Measurements from ENCODE around the gene TRDMT1. TPM values are rescaled to one million over a fixed set of nuclear protein-coding genes. Genes with fewer than 3 reads are reported as not detected.

The TRDMT1 gene
- polyA plus RNA-seq, 3 donors: 3.1 to 6.6 (median 5.0) TPM

- Histone ChIP-seq H3K79me2 (ENCODE audit: insufficient read depth, low read length) (no peaks in the 10 kb centered on the region), H3K36me3 (replicated peaks in 1 of 2; ENCODE audit: control insufficient read depth in 1 of 2, insufficient read depth in 2 of 2, low read length in 2 of 2) (no peaks in the 10 kb centered on the region), H4K20me1 (ENCODE audit: insufficient read depth, low read length) (no peaks in the 10 kb centered on the region), H3K27ac (ENCODE audit: low read depth in 1 of 2, low read length in 2 of 2) (no peak overlapping the region), H3K27me3 (ENCODE audit: control insufficient read depth in 2 of 2, insufficient read depth in 2 of 2, low read length in 2 of 2) (no peaks in the 10 kb centered on the region), H3K4me3 (replicated peaks in 1 of 3; ENCODE audit: low read depth in 2 of 3, low read length in 3 of 3) (no peak overlapping the region), H3K4me2 (replicated peaks; ENCODE audit: extremely low read depth, low read length, poor library complexity, severe bottlenecking) (no peak overlapping the region), H3K9me3 (replicated peaks in 1 of 2; ENCODE audit: control insufficient read depth in 1 of 2, insufficient read depth in 1 of 2, low read length in 2 of 2) (peaks cover 0 to 4% of the 10 kb centered on the region in 2 donors), H3K4me1 (ENCODE audit: control insufficient read depth in 1 of 2, insufficient read depth in 2 of 2, low read length in 2 of 2) (no peaks in the 10 kb centered on the region), H3K9ac (ENCODE audit: insufficient read depth, low read length, poor library complexity, severe bottlenecking) (no peak overlapping the region), H2AFZ (ENCODE audit: insufficient read depth, low read depth, low read length, poor library complexity, severe bottlenecking) (no peak overlapping the region)
- Mint-ChIP-seq H3K27ac (peak overlapping the region in 1 of 7 donors; percentile 47), H3K36me3 (peaks cover 2 to 3% of the 10 kb centered on the region in 2 donors), H3K4me1 (no peaks in the 10 kb centered on the region), H3K9me3 (peaks cover 0 to 7% (median 3%) of the 10 kb centered on the region in 7 donors), H3K4me3 (no peak overlapping the region), H3K27me3 (ENCODE audit: low read depth in 3 of 3) (peaks cover 0 to 2% (median 0%) of the 10 kb centered on the region in 3 donors)
- no peak for DNase-seq
- WGBS (ENCODE audit: insufficient coverage): no CpG with 5 or more reads among the region's 1 CpG
- intact Hi-C loops (cut with micrococcal nuclease): no loop called here
- TF ChIP-seq, protein P1, sequence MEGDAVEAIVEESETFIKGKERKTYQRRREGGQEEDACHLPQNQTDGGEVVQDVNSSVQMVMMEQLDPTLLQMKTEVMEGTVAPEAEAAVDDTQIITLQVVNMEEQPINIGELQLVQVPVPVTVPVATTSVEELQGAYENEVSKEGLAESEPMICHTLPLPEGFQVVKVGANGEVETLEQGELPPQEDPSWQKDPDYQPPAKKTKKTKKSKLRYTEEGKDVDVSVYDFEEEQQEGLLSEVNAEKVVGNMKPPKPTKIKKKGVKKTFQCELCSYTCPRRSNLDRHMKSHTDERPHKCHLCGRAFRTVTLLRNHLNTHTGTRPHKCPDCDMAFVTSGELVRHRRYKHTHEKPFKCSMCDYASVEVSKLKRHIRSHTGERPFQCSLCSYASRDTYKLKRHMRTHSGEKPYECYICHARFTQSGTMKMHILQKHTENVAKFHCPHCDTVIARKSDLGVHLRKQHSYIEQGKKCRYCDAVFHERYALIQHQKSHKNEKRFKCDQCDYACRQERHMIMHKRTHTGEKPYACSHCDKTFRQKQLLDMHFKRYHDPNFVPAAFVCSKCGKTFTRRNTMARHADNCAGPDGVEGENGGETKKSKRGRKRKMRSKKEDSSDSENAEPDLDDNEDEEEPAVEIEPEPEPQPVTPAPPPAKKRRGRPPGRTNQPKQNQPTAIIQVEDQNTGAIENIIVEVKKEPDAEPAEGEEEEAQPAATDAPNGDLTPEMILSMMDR (IDR thresholded peaks at IDR 0.05): no peak
These were observed 59.8 kb downstream of the TRDMT1 start for GRCh38 chr10:17141504-17142229.

GRCh38 chr10:17140386-17140761 is 61.1 kb downstream of the TRDMT1 start:
- H2AFZ ChIP-seq (ENCODE audit: insufficient read depth, low read depth, low read length, poor library complexity, severe bottlenecking): no peak overlapping the region
- DNase-seq: no peak
- no peak overlapping the region for H3K4me3 ChIP-seq (replicated peaks in 1 of 3; ENCODE audit: low read depth in 2 of 3, low read length in 3 of 3)
- H3K27ac Mint-ChIP-seq: no peak overlapping the region
- H3K9ac ChIP-seq (ENCODE audit: insufficient read depth, low read length, poor library complexity, severe bottlenecking): no peak overlapping the region
- no peaks in the 10 kb centered on the region for H4K20me1 ChIP-seq (ENCODE audit: insufficient read depth, low read length)
- peaks cover 2 to 3% of the 10 kb centered on the region in 2 donors for H3K36me3 Mint-ChIP-seq
- peaks cover 2% of the 10 kb centered on the region in 3 donors for H3K27me3 Mint-ChIP-seq (ENCODE audit: low read depth in 3 of 3)
- H3K4me3 Mint-ChIP-seq: no peak overlapping the region
- TF ChIP-seq, protein P1 (IDR thresholded peaks at IDR 0.05): no peak
- H3K27me3 ChIP-seq (ENCODE audit: control insufficient read depth in 2 of 2, insufficient read depth in 2 of 2, low read length in 2 of 2): no peaks in the 10 kb centered on the region
- no peaks in the 10 kb centered on the region for H3K4me1 ChIP-seq (ENCODE audit: control insufficient read depth in 1 of 2, insufficient read depth in 2 of 2, low read length in 2 of 2)
- no peak overlapping the region for H3K27ac ChIP-seq (ENCODE audit: low read depth in 1 of 2, low read length in 2 of 2)
- no peaks in the 10 kb centered on the region for H3K36me3 ChIP-seq (replicated peaks in 1 of 2; ENCODE audit: control insufficient read depth in 1 of 2, insufficient read depth in 2 of 2, low read length in 2 of 2)
- intact Hi-C loops (cut with micrococcal nuclease): no loop called here
- H3K9me3 ChIP-seq (replicated peaks in 1 of 2; ENCODE audit: control insufficient read depth in 1 of 2, insufficient read depth in 1 of 2, low read length in 2 of 2): peaks cover 0 to 4% of the 10 kb centered on the region in 2 donors
- no peaks in the 10 kb centered on the region for H3K4me1 Mint-ChIP-seq
- H3K79me2 ChIP-seq (ENCODE audit: insufficient read depth, low read length): no peaks in the 10 kb centered on the region
- peaks cover 0 to 7% (median 3%) of the 10 kb centered on the region in 7 donors for H3K9me3 Mint-ChIP-seq
- no peak overlapping the region for H3K4me2 ChIP-seq (replicated peaks; ENCODE audit: extremely low read depth, low read length, poor library complexity, severe bottlenecking)
